SU-DHL-6 (cell line): ENCODE data around the gene ENOX2.

Experiments
- H2AFZ ChIP-seq: fragments of 200-600 bp; sonication (generic); 2 replicates; pipeline ENCODE4 v1.6.1; 2014; ENCODE audit warnings: low read depth, mild to moderate bottlenecking, moderate library complexity, mixed read lengths, antibody characterized with exemption, low read length; ENCODE audit not compliant: severe bottlenecking
- H3F3A ChIP-seq: fragments of 200-600 bp; shearing (Covaris generic); 2 replicates; pipeline ENCODE4 v1.6.0; 2016; ENCODE audit warnings: antibody characterized with exemption, mild to moderate bottlenecking; ENCODE audit not compliant: insufficient read depth
- H3K27ac ChIP-seq: fragments of 200-600 bp; sonication (generic); 2 replicates; pipeline ENCODE4 v1.5.1; 2016; ENCODE audit warnings: low read depth, mild to moderate bottlenecking, low read length, moderate library complexity, mixed read lengths
- H3K27me3 ChIP-seq: fragments of 200-600 bp; sonication (generic), shearing (Covaris generic); 2 replicates; pipeline ENCODE4 v1.6.0; 2014; ENCODE audit warnings: mild to moderate bottlenecking, low read length
- H3K36me3 ChIP-seq: fragments of 200-600 bp; sonication (generic); 2 replicates; pipeline ENCODE4 v1.6.1; 2014; ENCODE audit warnings: mild to moderate bottlenecking, low read length, mixed read lengths
- H3K4me2 ChIP-seq: fragments of 300-600, 200-600 bp; shearing (Covaris generic), sonication (generic); 2 replicates; pipeline ENCODE4 v1.6.0; 2014; ENCODE audit warnings: low read length, low read depth, mild to moderate bottlenecking; ENCODE audit not compliant: poor library complexity, severe bottlenecking
- H3K4me3 ChIP-seq: fragments of 200-600 bp; sonication (generic); 2 replicates; pipeline ENCODE4 v1.5.1; 2014; ENCODE audit warnings: antibody characterized with exemption, low read length, mild to moderate bottlenecking, mixed read lengths; ENCODE audit not compliant: insufficient read depth, poor library complexity, severe bottlenecking
- H3K79me2 ChIP-seq: fragments of 200-600 bp; sonication (generic); 2 replicates; pipeline ENCODE4 v1.6.1; 2014; ENCODE audit warnings: mild to moderate bottlenecking, low read length, moderate library complexity; ENCODE audit not compliant: insufficient read depth
- H3K9ac ChIP-seq: fragments of 200-600 bp; sonication (generic); 2 replicates; pipeline ENCODE4 v1.7.0; 2014; ENCODE audit warnings: mild to moderate bottlenecking, low read length
- H3K9me2 ChIP-seq: fragments of 200-600 bp; sonication (generic); replicated peaks from 2 replicates; pipeline ENCODE4 v1.6.1; 2014; ENCODE audit warnings: low read length; ENCODE audit not compliant: insufficient read depth
- H3K9me3 ChIP-seq: fragments of 200-600 bp; sonication (generic); 2 replicates; pipeline ENCODE4 v1.6.1; 2014; ENCODE audit warnings: low read length, mixed read lengths; ENCODE audit not compliant: insufficient read depth
- H4K20me1 ChIP-seq: fragments of 200-600 bp; sonication (generic); 2 replicates; pipeline ENCODE4 v1.6.1; 2014; ENCODE audit warnings: low read depth, mild to moderate bottlenecking, antibody characterized with exemption, low read length, moderate library complexity, mixed read lengths
- CTCF ChIP-seq: fragments of 200-600 bp; sonication (generic); IDR thresholded peaks from one replicate; pipeline ENCODE4 v1.5.1; 2017; ENCODE audit warnings: antibody characterized with exemption, mild to moderate bottlenecking, low read length, moderate library complexity; ENCODE audit not compliant: insufficient read depth, poor library complexity, severe bottlenecking
- EZH2phosphoT487 ChIP-seq: fragments of 200-600 bp; sonication (generic), shearing (Covaris generic); conservative IDR thresholded peaks from 2 replicates; pipeline ENCODE4 v1.6.1; 2018; ENCODE audit warnings: mild to moderate bottlenecking, antibody characterized with exemption, low read length, moderate library complexity, mixed read lengths

The ENOX2 gene

GRCh38 chrX:130746709-130747342, 156.2 kb downstream of the ENOX2 start:
- Histone ChIP-seq H3F3A (no peaks in the 10 kb centered on the region), H4K20me1 (no peaks in the 10 kb centered on the region), H3K79me2 (no peaks in the 10 kb centered on the region), H3K27ac (no peak overlapping the region), H3K27me3 (no peaks in the 10 kb centered on the region), H2AFZ (no peak overlapping the region), H3K4me3 (no peak overlapping the region), H3K4me2 (no peak overlapping the region), H3K9ac (no peak overlapping the region), H3K36me3 (no peaks in the 10 kb centered on the region), H3K9me3 (no peaks in the 10 kb centered on the region), H3K9me2 (no peaks in the 10 kb centered on the region)
- no peak for TF ChIP-seq CTCF
- TF ChIP-seq EZH2phosphoT487, result no peak

- no peaks in the 10 kb centered on the region for H4K20me1 ChIP-seq
Observed at GRCh38 chrX:130746077-130746476, 156.9 kb downstream of the ENOX2 start.

GRCh38 chrX:130741584-130741983, 161.4 kb downstream of the ENOX2 start:
- Histone ChIP-seq H3K27ac (no peak overlapping the region), H3F3A (no peaks in the 10 kb centered on the region), H3K36me3 (no peaks in the 10 kb centered on the region), H3K4me2 (no peak overlapping the region), H3K79me2 (no peaks in the 10 kb centered on the region), H3K27me3 (no peaks in the 10 kb centered on the region), H4K20me1 (no peaks in the 10 kb centered on the region), H3K9ac (no peak overlapping the region), H3K4me3 (no peak overlapping the region), H2AFZ (no peak overlapping the region), H3K9me3 (no peaks in the 10 kb centered on the region), H3K9me2 (no peaks in the 10 kb centered on the region)
- no peak for TF ChIP-seq CTCF
- no peak for TF ChIP-seq EZH2phosphoT487

More at GRCh38 chrX:130746077-130746476, 156.9 kb downstream of the ENOX2 start:
- no peak overlapping the region for H3K9ac ChIP-seq
- TF ChIP-seq CTCF, result no peak
- TF ChIP-seq EZH2phosphoT487, result no peak
- H3K27me3 ChIP-seq, result no peaks in the 10 kb centered on the region
- no peaks in the 10 kb centered on the region for H3K9me2 ChIP-seq
- no peak overlapping the region for H2AFZ ChIP-seq
- no peaks in the 10 kb centered on the region for H3K9me3 ChIP-seq
- H3K27ac ChIP-seq, result no peak overlapping the region
- no peaks in the 10 kb centered on the region for H3K79me2 ChIP-seq
- no peak overlapping the region for H3K4me2 ChIP-seq
- no peak overlapping the region for H3K4me3 ChIP-seq
- H3F3A ChIP-seq, result no peaks in the 10 kb centered on the region
- H3K36me3 ChIP-seq, result no peaks in the 10 kb centered on the region

- no peaks in the 10 kb centered on the region for H3K79me2 ChIP-seq
- no peak overlapping the region for H3K4me3 ChIP-seq
- H3K9me3 ChIP-seq, result no peaks in the 10 kb centered on the region
- H3K27ac ChIP-seq, result no peak overlapping the region
- no peak overlapping the region for H2AFZ ChIP-seq
- no peaks in the 10 kb centered on the region for H3K27me3 ChIP-seq
- H3F3A ChIP-seq, result no peaks in the 10 kb centered on the region
- TF ChIP-seq CTCF (no peak), EZH2phosphoT487 (no peak)
- no peaks in the 10 kb centered on the region for H4K20me1 ChIP-seq
- H3K4me2 ChIP-seq, result no peak overlapping the region
- no peak overlapping the region for H3K9ac ChIP-seq
- H3K9me2 ChIP-seq, result no peaks in the 10 kb centered on the region
- no peaks in the 10 kb centered on the region for H3K36me3 ChIP-seq
Observed at GRCh38 chrX:130741151-130741550, 161.9 kb downstream of the ENOX2 start.
